BLaER1 treated with 17β-estradiol and CSF1 and Interleukin-3, amounts not matched to agents 10 nM and 100 nM (cell line): ENCODE results near the gene DHRS13.

ENCODE experiments used
- H3K27ac ChIP-seq, 11 experiments: shearing (Covaris generic); formaldehyde crosslinking; 2 replicates each; pipeline ENCODE4 v1.8.1; 2022
- H3K27me3 ChIP-seq, 11 experiments: shearing (Covaris generic); formaldehyde crosslinking; 2 replicates each; pipeline ENCODE4 v1.8.1; 2022
- H3K36me3 ChIP-seq, 11 experiments: shearing (Covaris generic); formaldehyde crosslinking; 2 replicates each; pipeline ENCODE4 v1.8.1; 2022
- H3K4me1 ChIP-seq, 10 experiments: shearing (Covaris generic); formaldehyde crosslinking; 2 replicates each; pipeline ENCODE4 v1.8.1; 2022
- H3K4me2 ChIP-seq, 11 experiments: shearing (Covaris generic); formaldehyde crosslinking; 2 replicates each; pipeline ENCODE4 v1.8.1; 2022
- H3K4me3 ChIP-seq, 10 experiments: shearing (Covaris generic); formaldehyde crosslinking; 2 replicates each; pipeline ENCODE4 v1.8.1; 2022
- H3K9ac ChIP-seq, 11 experiments: shearing (Covaris generic); formaldehyde crosslinking; 2 replicates each; pipeline ENCODE4 v1.8.1; 2022
- H3K9me3 ChIP-seq, 11 experiments: shearing (Covaris generic); formaldehyde crosslinking; replicated peaks in 1 of 11; 2 replicates each; pipeline ENCODE4 v1.8.1; 2022
- H4K20me1 ChIP-seq, 11 experiments: shearing (Covaris generic); formaldehyde crosslinking; 2 replicates each; pipeline ENCODE4 v1.8.1; 2022
- Cebpa-rat ChIP-seq, 11 experiments: shearing (Covaris generic); IDR thresholded peaks; 2 replicates each; pipeline ENCODE4 v1.8.1; 2022

The DHRS13 gene

DNA sequence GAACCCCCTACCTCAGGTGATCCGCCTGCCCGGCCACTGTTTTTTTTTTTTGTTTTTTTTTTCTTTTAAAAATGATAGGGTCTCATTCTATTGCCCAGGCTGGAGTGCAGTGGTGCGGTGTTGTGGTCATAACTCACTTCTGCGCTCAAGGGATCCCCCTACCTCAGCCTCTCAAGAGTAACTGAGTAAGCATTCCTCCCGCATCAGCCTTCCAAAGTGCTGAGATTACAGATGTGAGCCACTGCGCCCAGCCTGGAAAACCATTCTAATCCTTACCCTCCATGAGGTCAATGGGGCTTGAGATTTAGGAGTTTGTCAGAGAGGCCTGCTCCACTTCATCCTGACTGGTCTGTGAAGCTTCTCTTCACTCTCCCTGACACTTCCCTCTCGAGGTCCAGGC is 35.6 kb downstream of the DHRS13 start:
- Histone ChIP-seq H3K9me3 (no peaks in the 10 kb centered on the region), H4K20me1 (no peaks in the 10 kb centered on the region), H3K9ac (no peak overlapping the region), H3K27ac (no peak overlapping the region), H3K4me1 (peaks cover 16 to 30% (median 26%) of the 10 kb centered on the region in 10 experiments), H3K4me2 (no peak overlapping the region), H3K36me3 (peaks cover 0 to 12% (median 0%) of the 10 kb centered on the region in 11 experiments; a peak in 3 of 22 replicates), H3K27me3 (no peaks in the 10 kb centered on the region), H3K4me3 (no peak overlapping the region)
- TF ChIP-seq Cebpa-rat (IDR thresholded peaks at IDR 0.05): no peak

DNA sequence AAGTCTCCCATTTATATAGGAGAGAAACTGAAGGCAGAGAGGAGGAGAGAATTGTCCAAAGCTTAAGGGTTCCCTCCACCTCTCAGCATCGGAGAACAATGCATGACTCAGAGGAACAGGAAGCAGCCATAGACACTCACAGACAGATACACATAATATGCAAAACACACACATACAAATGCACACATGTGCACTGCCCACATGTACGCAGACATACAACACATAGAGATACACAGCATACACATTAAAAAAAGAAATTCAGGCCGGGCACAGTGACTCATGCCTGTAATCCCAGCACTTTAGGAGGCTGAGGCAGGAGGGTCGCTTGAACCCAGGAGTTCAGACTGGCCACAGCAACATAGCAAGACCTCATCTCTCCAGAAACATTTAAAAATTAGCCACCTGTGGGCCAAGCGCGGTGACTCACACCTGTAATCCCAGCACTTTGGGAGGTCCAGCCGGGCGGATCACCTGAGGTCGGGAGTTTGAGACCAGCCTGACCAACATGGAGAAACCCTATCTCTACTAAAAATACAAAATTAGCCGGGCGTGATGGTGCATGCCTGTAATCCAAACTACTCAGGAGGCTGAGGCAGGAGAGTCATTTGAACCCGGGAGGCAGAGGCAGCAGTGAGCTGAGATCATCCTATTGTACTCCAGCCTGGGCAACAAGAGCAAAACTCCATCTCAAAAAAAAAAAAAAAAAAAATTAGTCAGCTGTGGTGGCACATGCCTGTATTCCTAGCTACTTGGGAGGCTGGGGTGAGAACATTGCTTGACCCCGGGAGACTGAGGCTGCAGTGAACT is 36.7 kb downstream of the DHRS13 start:
- H3K4me3 ChIP-seq: no peak overlapping the region
- H3K4me1 ChIP-seq: peaks cover 6 to 31% (median 17%) of the 10 kb centered on the region in 10 experiments
- H3K9ac ChIP-seq: peak overlapping the region in 4 of 11 experiments; percentile 9 to 38 (median 26); a peak in 3 of 22 replicates
- H3K27me3 ChIP-seq: no peaks in the 10 kb centered on the region
- H3K9me3 ChIP-seq: no peaks in the 10 kb centered on the region
- peaks cover 0 to 23% (median 8%) of the 10 kb centered on the region in 11 experiments; a peak in 9 of 22 replicates for H3K36me3 ChIP-seq
- peak overlapping the region in 6 of 11 experiments; percentile 26 to 61 (median 42); a peak in 11 of 22 replicates for H3K4me2 ChIP-seq
- peak overlapping the region in 7 of 11 experiments; percentile 38 to 61 (median 51); a peak in 12 of 22 replicates for H3K27ac ChIP-seq
- TF ChIP-seq Cebpa-rat (IDR thresholded peaks at IDR 0.05): no peak
- H4K20me1 ChIP-seq: no peaks in the 10 kb centered on the region

GRCh38 chr17:28864991-28865849 is 37.7 kb downstream of the DHRS13 start:
- H3K9me3 ChIP-seq: no peaks in the 10 kb centered on the region
- no peak for TF ChIP-seq Cebpa-rat (IDR thresholded peaks at IDR 0.05)
- peaks cover 8 to 31% (median 15%) of the 10 kb centered on the region in 11 experiments for H3K36me3 ChIP-seq
- H3K4me2 ChIP-seq: peak overlapping the region in 6 of 11 experiments; percentile 26 to 61 (median 42); a peak in 11 of 22 replicates
- no peak overlapping the region for H3K4me3 ChIP-seq
- no peaks in the 10 kb centered on the region for H3K27me3 ChIP-seq
- H3K9ac ChIP-seq: peak overlapping the region in 3 of 11 experiments; percentile 23 to 38 (median 29); a peak in 3 of 22 replicates
- peaks cover 0 to 25% (median 11%) of the 10 kb centered on the region in 10 experiments; a peak in 13 of 20 replicates for H3K4me1 ChIP-seq
- H4K20me1 ChIP-seq: no peaks in the 10 kb centered on the region
- H3K27ac ChIP-seq: peak overlapping the region in 7 of 11 experiments; percentile 38 to 61 (median 51); a peak in 13 of 22 replicates

DNA sequence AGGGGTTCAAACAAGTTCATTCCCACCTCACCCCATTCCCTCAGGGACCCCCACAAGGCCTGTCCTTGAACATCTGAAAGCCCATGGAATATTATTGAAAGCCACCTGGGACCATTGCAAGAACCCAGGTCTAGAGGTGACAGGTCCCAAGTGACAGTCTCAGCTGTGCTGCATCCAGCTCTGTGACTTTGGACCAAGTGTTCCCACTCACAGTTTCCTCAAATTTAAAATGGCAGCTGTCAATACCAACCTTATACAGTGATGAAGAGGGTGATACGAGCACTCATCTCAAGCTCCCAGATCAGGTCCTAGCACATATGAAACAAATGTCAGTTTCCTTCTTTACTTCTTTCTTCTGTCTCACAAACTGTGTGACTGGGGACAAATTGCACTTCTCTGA is 38.9 kb downstream of the DHRS13 start:
- Histone ChIP-seq H3K4me3 (no peak overlapping the region), H3K27me3 (no peaks in the 10 kb centered on the region), H3K36me3 (peaks cover 20 to 44% (median 28%) of the 10 kb centered on the region in 11 experiments), H3K9me3 (no peaks in the 10 kb centered on the region), H3K4me2 (no peak overlapping the region), H3K4me1 (peaks cover 0 to 25% (median 11%) of the 10 kb centered on the region in 10 experiments; a peak in 13 of 20 replicates), H3K9ac (no peak overlapping the region), H4K20me1 (no peaks in the 10 kb centered on the region), H3K27ac (no peak overlapping the region)
- TF ChIP-seq Cebpa-rat (IDR thresholded peaks at IDR 0.05): no peak

DNA sequence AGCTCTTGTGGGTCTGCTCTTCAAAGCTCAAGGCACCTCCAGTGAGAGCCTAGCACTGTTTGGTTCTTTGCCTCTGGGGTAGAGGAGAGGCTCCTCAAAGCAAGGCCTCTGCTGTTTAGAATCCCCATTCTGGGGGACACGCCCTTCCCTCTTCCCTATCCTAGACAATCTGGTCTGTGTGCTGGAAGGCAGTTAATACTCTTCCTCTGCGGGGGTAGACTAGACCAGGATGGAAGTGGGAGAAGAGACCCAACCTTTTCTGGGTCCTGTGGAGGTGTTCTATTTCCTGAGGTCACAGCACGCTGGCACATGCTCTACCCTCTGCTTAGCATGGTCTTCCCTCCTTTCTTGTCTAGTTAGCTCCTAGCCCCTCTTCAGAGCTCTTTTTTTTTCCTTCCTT is 40.3 kb downstream of the DHRS13 start:
- H3K9ac ChIP-seq: 0 out of 22 replicates have a peak overlapping the region, but pooled peaks of 1 of the 11 experiments have one; percentile 12
- H3K27ac ChIP-seq: no peak overlapping the region
- no peak overlapping the region for H3K4me2 ChIP-seq
- no peaks in the 10 kb centered on the region for H3K27me3 ChIP-seq
- no peaks in the 10 kb centered on the region for H4K20me1 ChIP-seq
- TF ChIP-seq Cebpa-rat (IDR thresholded peaks at IDR 0.05): no peak
- no peaks in the 10 kb centered on the region for H3K9me3 ChIP-seq
- peaks cover 0 to 25% (median 11%) of the 10 kb centered on the region in 10 experiments; a peak in 13 of 20 replicates for H3K4me1 ChIP-seq
- no peak overlapping the region for H3K4me3 ChIP-seq
- H3K36me3 ChIP-seq: peaks cover 34 to 57% (median 42%) of the 10 kb centered on the region in 11 experiments

DNA sequence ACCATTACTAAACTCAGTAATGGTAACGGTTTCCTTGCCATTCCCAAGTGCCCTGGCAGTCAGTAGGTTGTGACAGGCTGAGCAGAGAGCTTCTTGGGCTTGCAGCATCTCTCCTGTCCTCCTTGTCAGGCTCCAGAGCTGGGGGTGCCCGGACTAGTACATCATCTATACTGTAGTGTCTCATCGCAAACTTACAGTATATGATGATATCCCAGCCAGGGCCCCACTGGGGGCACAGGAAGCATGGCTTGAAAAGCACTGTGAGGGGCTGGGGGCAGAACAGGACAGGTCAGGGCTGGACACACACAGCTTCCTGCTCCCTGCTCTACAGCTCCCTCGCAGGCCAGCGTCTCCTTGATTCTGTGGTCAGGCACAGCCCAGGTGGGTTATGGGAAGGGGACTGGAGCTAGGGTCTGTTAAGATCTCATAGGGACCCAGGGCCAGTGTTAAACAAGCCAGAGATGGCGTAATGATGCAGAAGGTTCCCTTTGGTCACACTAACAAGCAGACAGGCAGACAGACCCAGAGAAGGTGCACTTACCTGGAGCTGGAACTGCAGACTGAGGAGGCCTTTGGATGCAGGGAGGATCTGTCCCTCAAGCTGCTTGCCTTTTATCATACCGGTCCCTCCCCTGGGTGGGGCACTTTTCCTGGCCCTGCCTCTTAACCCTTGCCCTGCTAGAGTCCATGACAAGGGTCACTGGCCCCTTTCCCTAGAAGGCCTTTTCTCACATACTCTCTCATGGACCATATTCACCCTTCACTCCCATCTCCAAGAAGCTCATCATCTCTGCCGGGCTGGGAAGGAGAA is 41.3 kb downstream of the DHRS13 start:
- TF ChIP-seq Cebpa-rat (IDR thresholded peaks at IDR 0.05): no peak
- peaks cover 44 to 67% (median 50%) of the 10 kb centered on the region in 11 experiments for H3K36me3 ChIP-seq
- H3K27me3 ChIP-seq: no peaks in the 10 kb centered on the region
- H3K9me3 ChIP-seq: no peaks in the 10 kb centered on the region
- H3K9ac ChIP-seq: peak overlapping the region in 2 of 11 experiments; percentile 9 to 12; a peak in 1 of 22 replicates
- H3K27ac ChIP-seq: no peak overlapping the region
- H3K4me2 ChIP-seq: no peak overlapping the region
- peaks cover 0 to 25% (median 11%) of the 10 kb centered on the region in 10 experiments; a peak in 13 of 20 replicates for H3K4me1 ChIP-seq
- H4K20me1 ChIP-seq: no peaks in the 10 kb centered on the region
- no peak overlapping the region for H3K4me3 ChIP-seq

DNA sequence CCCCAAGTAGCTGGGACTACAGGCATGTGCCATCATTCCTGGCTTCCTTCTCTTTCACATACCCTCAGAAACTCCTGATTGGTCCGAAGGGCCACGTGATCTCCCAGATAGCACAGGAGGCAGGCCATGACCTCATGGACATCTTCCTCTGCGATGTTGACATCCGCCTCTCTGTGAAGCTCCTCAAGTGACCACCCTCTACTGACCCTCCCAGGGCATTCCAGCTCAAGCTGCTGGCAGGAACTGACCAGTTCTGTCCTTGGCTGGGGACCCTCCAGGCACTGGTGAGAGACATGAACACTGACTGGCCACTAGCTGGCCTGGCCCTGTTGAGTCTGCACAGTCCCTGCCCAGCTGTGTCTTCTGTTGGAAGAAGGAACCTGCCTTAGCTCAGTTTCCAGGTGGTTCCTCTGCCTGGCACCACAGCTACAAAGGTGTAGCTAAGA is 42.5 kb downstream of the DHRS13 start:
- Histone ChIP-seq H3K4me2 (no peak overlapping the region), H3K27ac (no peak overlapping the region), H3K4me1 (peaks cover 8 to 26% (median 10%) of the 10 kb centered on the region in 10 experiments), H3K9ac (0 out of 22 replicates have a peak overlapping the region, but pooled peaks of 2 of the 11 experiments have one; percentile 15 to 19), H3K4me3 (no peak overlapping the region), H3K9me3 (no peaks in the 10 kb centered on the region), H3K27me3 (no peaks in the 10 kb centered on the region), H3K36me3 (peaks cover 50 to 74% (median 56%) of the 10 kb centered on the region in 11 experiments), H4K20me1 (no peaks in the 10 kb centered on the region)
- TF ChIP-seq Cebpa-rat (IDR thresholded peaks at IDR 0.05): no peak

DNA sequence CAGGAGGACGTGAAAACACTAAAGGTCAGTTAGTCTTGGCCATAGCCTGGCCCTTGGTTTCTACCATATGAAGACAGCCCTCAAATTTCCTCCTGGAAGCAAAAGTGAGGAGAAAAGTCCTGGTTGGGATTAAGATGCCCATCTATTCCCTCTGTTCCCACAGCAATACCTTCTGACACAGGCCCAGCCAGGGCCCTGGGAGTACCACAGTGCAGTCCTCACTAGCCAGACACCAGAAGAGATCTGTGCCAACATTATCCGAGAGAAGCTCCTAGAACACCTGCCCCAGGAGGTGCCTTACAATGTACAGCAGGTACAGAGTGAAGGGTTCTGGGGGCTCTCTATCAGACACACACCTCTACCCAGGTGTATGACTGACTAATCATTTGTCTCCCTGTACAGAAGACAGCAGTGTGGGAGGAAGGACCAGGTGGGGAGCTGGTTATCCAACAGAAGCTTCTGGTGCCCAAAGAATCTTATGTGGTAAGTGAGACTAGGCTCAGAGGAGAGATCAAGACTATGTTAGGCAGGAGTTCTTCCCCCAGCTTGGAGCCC is 44.0 kb downstream of the DHRS13 start:
- Histone ChIP-seq H3K36me3 (peaks cover 50 to 72% (median 56%) of the 10 kb centered on the region in 11 experiments), H3K9ac (no peak overlapping the region), H3K4me1 (peaks cover 15 to 28% (median 16%) of the 10 kb centered on the region in 10 experiments), H3K9me3 (no peaks in the 10 kb centered on the region), H3K4me3 (no peak overlapping the region), H3K27me3 (no peaks in the 10 kb centered on the region), H4K20me1 (no peaks in the 10 kb centered on the region), H3K4me2 (no peak overlapping the region), H3K27ac (no peak overlapping the region)
- TF ChIP-seq Cebpa-rat (IDR thresholded peaks at IDR 0.05): no peak
